ENCODE data around the gene KLLN.
A peak's percentile ranks its signal among the peaks of the same experiment; 100 is the strongest.
"Not testable (repeated sequence)": the region's sequence is repeated elsewhere in the genome, so short reads cannot be mapped to it uniquely, and the experiment has no call there.

The KLLN gene

GRCh38 chr10:87841186-87841585 is 22.1 kb downstream of the KLLN start:
- DNase-seq: no peak

- no peak for DNase-seq
These were observed 24.7 kb downstream of the KLLN start for GRCh38 chr10:87838650-87839049.

GRCh38 chr10:87837445-87837844 is 25.9 kb downstream of the KLLN start:
- no peak for DNase-seq

GRCh38 chr10:87836098-87836497 is 27.2 kb downstream of the KLLN start:
- no peak for DNase-seq

GRCh38 chr10:87829986-87830729 is 33.2 kb downstream of the KLLN start:
- DNase-seq: no peak

- DNase-seq: not testable (repeated sequence)
These were observed 34.3 kb downstream of the KLLN start for GRCh38 chr10:87829051-87829450.

- no peak for DNase-seq
These were observed 35.7 kb downstream of the KLLN start for GRCh38 chr10:87827681-87828080.

- DNase-seq: no peak
These were observed 36.7 kb downstream of the KLLN start for GRCh38 chr10:87826653-87827052.

- DNase-seq: no peak
These were observed 44.1 kb downstream of the KLLN start for GRCh38 chr10:87819289-87819585.

- DNase-seq: peak; percentile 67
These were observed 44.6 kb downstream of the KLLN start for GRCh38 chr10:87818505-87819288.

- DNase-seq: peak; percentile 89
These were observed 45.5 kb downstream of the KLLN start, which contains the start of gene ATAD1 for GRCh38 chr10:87817609-87818504. Gene ATAD1, minus strand, starts transcription at chr10:87818226. Its CDS starts 3,627 bp downstream, at chr10:87814599.

GRCh38 chr10:87816898-87817608 is 46.3 kb downstream of the KLLN start:
- DNase-seq: no peak

- DNase-seq: no peak
These were observed 47.0 kb downstream of the KLLN start for GRCh38 chr10:87816163-87816897.
